NCI-H1694 treated with DMSO at 0.1 percent for 48 hours (cell line): Measurements from ENCODE around the gene IAPP.
"Not testable (repeated sequence)": the region's sequence is repeated elsewhere in the genome, so short reads cannot be mapped to it uniquely, and the experiment has no call there.

Source experiments
- DNase-seq: peaks from one replicate; lab custom pipeline; 2025; lab: John Stamatoyannopoulos, UW

Gene IAPP

DNA sequence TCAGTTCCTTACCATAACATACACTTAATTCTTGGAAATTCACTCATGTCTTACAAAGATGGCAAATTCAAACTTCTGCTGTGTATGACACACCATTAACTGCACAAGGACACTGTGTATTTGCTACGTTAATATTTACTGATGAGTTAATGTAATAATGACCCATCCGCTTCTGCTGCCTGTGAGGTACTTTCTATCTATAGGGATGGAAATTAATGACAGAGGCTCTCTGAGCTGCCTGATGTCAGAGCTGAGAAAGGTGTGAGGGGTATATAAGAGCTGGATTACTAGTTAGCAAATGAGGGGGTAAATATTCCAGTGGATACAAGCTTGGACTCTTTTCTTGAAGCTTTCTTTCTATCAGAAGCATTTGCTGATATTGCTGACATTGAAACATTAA is at the start of gene IAPP:
Gene IAPP (plus strand): TSS at position 301 of the 400 bp plus-strand sequence. CDS start 450 bp downstream, outside the sequence.
- DNase-seq = no peak

DNA sequence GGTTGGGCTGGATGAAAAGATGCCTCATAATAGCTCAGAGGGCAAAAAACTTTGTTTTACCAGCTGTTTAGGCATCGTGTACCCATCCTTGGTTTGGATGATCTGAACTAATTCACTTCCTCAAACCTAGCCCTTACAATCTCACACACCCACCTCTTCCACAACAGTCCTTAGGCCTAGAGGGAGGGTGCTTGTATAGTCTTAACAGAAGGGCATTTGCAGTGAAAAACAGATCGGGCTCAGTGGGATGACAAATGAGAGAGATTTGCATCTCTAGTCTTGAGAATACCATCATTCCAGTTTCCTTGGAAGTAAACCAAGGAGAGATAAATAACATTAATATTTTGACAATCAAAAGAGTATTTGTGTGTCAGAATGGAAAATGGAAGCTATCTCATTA is 49.0 kb upstream of the IAPP start:
- DNase-seq = no peak

DNA sequence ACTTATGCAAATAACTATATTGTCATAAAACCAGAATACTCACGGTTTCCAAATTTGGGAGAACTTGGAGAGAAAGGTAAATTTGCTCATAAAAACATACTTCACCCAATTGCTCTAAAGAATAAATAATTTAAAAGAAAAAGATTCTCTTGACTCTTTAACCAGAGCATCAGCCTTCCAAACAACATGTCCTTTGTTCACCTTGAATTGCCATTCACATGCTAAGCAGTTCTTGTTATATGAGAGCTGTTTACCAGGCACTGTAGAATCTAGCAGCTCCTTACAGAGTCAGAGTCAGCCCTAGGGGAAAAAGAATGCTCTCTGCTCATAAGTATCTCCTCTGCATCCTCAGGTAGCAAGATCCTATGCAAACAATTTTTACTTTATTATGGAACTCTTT is 48.2 kb upstream of the IAPP start:
- DNase-seq = no peak

DNA sequence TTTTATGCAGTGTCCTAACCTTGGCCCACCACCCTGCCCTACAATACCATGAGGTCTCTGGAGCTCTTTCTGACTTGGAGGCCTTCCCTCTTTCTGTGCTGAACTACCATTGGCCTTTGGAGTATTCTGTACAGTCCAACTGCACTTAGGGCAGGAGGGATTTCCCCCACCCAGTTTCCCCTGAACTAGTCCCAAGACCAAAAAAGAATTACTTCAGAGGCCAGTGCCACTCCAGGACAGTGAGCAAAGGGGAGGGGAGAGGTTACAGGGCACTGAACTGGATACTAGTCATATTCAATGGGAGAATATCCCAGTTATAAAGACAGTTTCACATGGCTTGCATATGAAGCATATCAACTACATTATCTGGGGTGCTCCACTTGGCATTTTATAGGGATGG is 44.1 kb upstream of the IAPP start:
- DNase-seq = no peak

DNA sequence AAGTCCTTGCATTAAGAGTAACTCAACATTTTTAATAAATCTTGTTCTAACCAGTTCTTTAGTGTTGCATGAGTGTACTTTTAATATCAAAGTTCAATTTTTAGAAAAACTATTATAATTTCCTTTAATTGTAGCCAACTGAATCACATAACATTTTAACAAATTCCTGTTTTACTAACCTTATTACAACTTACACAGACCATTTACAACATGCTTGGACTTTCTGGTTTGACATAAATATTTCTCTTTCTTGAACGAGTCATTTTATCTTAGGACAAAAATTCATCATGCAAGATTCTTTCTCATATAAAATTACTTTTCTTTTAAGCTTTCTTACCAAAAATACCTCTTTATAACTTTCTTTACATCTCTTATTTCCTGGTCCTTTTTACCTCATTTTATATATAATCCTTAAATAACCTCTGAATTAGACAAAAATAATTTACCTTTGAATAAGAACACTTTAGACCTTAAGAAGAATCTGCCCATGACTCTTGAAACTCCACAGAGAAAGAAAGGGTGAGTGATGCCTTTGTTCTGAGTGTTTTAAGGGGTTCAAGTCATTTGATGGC is 41.9 kb upstream of the IAPP start:
- no peak for DNase-seq

DNA sequence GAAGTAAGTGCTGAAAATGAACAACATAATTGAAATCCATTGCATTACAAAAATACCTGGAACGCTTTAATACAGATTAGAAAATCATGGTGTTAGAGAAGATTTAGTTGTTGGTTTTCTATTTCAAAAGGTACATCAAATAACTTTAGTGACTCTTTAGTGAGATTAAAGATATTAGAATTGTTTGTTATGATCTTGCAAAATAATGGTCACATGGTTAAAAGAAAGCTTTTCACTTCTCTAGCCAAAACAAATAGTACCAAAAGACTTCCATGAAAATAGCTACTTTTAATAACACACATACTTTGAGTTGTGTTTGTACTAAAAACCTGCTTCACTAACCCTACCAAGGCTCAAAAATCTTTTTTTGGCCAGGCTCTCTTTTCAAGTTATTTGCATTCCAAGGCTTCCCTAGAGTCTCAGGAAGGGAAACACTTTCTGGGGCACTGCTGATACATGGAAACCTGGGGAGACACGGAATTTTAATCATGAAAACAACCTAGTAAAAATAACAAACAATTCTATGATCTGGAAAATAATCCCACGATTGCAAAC is 37.9 kb upstream of the IAPP start, which contains the start of gene SLCO1A2:
Gene SLCO1A2 (minus strand): TSS at position 147 of the 555 bp plus-strand sequence. CDS start 270 bp downstream, outside the sequence.
- no peak for DNase-seq

DNA sequence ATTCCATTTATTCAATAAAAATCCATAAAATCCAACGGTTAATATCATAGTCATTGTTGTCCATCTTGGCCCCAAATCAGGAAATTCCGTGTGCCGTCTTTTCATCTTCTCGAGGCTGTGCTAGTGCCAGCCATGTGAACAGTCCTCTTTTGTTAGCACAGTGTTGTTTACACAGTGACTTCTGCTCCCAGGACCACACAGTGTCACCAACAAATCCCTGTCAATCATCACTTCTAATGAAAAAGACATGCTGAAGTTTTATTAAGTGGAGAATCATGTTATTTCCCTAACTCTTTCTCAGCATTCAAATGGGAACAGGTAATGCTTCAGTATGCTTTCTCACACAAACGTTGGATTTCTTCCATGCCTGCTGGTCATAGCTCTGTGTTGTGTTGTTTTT is 36.0 kb upstream of the IAPP start:
- DNase-seq = no peak

DNA sequence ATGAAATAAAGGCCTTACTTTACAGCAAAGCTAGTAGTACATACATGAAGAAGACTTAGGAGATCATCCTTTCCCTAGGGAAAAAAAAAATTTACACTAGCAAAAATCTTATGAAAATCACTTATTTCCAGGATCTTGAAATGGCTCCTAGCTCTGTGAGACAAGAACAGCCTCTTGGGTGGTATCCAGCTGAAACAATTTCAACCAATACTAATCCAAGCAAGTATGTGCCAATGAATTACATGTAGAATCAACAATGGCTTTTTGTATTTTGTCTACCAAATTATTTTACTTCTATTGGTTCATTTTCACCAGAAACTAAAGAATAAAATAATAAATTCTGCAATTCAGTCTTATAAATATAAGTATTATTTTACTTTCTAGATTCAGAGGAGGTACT is 35.2 kb upstream of the IAPP start:
- DNase-seq = no peak

DNA sequence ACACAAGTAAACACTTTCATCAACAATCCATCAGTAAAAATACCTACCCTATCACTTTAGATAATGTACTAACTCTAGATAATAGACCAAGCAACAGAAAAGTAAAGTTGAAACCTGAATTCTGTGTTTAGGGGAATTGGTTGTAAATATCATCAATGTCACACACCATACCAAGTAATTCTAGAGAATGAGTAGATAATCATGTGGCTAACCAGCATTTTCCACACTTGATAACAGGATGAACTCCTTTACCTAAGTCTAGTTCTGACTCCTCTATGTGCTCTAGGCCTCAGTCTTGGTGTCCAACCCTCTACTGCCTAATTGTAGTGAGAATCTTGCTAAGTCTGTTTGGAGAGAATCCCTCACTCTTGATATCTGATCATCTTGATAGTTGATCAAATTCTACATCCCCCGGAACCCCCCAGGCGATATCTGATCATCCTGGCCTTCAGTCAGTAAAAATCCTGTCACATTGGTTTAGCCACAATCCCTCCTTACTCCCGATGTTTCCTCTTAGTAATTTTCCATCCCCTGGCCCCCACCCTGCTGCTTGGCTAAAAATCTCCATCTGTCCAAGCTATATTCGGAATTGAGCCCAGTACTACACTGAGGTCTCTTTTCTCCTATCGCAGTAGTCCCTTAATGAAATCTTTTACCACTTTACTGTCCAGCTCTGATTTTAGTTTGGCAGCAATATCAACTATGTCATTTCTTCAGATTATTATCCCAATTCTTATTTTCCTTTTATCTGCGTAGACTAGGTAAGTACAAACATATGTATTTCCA is 34.5 kb upstream of the IAPP start:
- no peak for DNase-seq

DNA sequence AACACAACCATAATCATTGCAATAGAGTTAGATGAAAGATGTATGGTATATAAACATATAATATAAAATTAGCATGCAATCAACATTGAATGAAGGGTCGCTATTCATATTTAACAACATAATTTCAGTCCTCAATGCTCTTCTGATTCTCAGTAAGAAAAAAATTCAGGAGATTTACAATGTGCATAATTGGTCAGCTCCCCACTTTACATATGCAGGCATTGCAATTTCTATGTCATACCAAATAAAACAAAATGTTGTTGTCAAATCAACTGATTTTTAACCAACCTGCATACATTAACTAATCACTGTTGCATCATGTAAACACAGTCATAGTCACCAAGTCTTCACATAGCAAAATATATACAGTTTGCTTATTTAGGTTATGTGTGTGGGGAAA is 32.8 kb upstream of the IAPP start:
- DNase-seq = no peak

DNA sequence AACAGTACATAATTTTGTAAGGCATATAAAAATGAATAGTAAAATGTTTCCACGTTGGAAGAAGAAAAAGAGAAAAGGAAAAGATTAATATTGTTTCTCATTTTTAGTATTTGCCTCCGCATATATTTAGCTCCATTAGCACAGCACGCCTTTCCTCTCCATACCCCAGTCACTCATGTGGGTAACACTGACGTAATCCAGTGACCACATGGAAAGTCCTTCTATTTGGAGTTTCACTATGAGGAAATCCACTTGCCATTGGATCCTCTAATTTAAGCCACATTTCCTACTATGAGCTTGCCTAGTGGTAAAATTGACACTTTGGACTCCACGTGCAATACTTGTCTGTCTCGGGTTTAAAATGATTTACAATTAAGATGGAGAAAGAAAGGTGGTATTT is 32.3 kb upstream of the IAPP start:
- DNase-seq = no peak

DNA sequence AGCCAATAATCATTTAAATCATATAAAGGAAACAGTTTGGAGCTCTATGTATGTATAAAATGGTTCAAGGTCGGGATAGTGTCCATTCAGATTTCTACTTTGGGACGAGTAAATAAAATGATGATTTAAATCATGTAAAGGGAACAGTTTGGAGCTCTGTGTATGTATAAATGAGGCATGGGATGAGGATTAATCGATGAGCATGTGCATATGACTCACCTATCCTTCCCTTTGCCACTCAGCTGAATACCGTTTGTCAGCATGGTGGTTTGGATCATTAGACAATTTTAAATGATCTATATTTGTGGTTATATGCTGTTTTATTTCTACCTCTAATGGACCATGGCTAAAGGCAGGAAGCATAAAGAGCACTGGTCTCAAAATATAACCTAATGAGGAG is 30.9 kb upstream of the IAPP start:
- no peak for DNase-seq

DNA sequence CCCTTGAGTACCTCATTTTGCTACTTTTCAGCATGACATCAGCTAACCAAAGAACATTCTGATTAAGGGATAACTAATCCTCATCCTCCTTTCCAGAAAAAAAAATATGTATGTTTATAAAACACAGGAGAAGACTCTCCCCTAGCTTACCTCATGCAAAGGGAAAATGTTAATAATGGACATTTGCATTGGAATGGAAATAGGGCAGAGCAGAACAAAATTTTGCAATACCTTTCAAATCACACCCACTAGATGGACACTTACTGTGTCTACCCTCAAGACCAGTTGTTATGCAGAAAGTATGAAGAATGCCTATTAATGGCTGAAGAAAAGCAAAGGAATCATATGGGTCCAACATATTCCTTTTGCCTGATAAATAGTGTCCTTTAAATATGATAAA is 29.1 kb upstream of the IAPP start:
- no peak for DNase-seq

DNA sequence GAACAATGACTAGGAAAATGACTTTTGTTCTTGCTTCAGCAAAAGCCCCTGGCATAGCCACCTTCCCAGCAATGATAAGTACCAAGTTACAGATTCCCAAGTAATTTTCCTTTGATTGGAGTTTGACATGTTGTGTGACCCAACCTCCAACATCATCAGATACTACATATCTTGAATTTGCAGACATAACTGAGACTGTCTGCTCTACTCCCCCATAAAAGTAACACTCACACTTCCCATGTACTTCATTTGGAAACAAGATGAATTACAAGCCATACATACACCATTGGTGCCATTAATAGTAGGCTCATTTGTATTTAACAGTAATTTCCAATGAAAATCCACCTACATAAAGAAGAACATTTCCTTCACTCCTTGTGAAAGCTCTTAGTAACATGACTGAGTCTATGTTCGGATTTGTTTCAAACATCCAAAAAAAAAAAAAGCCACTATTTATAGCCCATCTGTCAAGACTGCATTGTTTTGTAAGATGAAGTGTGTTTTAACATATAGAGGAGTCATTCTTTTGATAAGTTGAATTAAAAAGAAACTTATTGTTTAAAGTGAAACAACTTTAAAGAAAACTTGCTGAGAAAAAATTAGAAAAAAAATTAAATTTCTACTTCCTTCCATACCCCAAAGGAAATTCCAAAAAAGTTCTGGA is 26.0 kb upstream of the IAPP start:
- DNase-seq = no peak

DNA sequence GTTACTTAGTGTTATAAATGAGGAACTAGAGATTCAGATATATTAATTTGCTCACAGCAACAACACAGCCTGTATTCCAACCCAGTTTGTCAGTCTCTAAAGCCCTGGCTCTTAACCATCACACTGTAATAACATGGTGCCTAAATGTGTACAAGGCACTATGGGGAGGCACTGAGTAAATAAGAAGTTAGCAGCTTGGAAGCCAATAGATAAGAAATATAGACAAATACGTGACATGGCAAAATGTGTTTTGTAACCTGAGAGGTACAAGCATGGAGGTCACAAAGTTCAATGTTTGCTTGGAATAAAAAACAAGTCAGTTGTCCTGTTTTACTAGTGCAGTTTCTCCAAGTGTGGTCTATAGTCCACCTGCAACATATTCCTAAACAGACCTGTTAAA is 21.7 kb upstream of the IAPP start:
- no peak for DNase-seq

DNA sequence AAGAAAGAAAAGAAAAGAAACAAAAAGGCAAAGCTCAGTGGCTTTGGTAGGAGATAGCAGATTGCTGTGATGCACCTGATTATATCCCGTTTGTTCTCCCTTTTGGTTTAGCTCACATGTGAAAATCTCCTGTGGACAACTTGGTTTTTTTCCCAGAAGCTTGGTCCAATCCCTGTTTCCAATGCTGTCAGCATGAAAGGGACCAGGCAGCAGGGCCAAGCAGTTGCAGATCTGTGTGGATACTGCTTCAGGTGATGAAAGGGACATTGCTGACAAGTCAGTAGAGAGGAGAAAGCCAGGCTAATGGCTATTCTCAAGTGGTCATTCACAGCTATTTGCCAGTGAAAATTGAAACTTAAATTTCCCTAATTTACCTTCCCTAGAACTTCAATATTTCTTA is 19.2 kb upstream of the IAPP start:
- DNase-seq = no peak

DNA sequence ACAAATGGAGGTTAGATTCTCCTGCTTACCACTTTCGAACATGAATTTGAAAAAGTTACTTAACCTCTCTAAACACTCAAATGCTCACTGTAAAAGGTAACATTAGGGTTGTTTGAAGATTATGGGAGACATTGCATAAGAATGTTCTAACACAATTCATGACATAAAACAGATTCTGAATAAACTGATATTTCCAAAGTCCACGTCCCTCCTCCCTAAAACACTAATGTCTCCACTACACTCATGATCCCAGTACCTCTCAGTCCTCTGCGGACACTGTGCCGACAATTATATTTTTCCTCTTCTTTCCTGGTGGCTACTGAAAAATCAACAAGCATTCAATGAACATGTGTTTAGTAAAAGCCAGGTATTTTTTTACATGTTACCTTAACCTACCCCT is 18.8 kb upstream of the IAPP start:
- DNase-seq = no peak

DNA sequence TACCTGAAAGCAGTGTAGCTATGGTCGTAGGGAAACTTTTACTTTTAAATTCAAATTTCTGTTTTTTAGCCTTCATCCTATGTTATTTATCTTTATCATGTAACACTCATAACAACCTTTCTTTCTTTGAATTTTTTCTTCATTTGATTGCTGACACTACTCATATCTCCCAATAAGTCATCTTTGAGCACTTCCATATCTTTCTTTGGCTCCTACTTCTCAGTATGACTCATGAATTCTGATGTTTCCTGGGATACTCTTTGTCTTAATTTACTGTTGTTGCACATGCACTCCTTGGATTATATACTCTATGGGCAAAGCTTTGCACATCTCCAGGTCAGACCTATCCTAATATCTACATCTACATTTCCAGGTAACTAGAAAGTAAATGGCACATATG is 18.1 kb upstream of the IAPP start:
- DNase-seq = no peak

DNA sequence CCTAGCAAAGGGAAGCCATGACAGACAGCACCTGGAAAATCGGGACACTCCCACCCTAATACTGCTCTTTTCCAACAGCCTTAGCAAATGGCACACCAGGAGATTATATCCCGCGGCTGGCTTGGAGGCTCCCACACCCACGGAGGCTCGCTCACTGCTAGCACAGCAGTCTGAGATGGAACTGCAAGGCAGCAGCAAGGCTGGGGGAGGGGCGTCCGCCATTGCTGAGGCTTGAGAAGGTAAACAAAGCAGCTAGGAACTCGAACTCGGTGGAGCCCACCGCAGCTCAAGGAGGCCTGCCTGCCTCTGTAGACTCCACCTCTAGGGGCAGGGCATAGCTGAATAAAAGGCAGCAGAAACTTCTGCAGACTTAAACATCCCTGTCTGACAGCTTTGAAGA is 12.1 kb upstream of the IAPP start:
- not testable (repeated sequence) for DNase-seq

DNA sequence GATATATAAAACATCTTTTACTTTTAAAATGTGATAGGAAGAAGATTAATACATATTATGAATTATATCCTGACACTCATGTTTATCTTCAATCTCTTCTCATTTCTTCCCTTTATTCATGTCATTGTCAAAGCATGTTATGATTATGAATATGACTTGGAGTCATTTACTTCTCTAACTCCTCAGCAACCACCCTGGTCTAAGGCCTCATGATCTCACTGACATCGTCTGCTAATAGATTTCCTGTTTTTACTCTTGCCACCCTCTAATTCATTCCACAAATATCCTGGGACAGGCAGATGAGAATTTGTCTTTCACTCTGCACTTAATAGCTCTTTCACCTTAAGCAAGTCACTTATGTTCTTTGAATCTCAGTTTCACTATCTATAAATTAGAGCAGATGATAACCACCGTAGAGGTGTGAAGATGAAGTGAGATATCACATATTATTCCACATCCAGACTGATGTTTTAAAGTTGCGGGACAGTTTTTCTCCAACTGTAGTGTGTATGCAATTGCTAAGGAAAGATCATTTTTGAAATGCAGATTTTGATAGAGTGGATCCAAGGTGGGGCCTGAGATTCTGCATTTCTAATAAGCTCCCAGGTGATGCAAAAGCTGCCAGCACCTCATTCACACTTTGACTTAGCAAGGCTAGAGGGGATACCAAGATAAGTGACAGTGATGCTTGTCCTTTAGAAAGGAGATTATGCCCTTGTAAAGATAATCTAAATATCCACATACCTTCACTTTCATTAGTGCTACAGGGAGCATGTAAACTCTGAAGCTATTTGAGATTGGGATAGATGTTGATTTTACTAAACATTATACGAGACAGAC is 3.3 kb upstream of the IAPP start:
- DNase-seq = no peak

DNA sequence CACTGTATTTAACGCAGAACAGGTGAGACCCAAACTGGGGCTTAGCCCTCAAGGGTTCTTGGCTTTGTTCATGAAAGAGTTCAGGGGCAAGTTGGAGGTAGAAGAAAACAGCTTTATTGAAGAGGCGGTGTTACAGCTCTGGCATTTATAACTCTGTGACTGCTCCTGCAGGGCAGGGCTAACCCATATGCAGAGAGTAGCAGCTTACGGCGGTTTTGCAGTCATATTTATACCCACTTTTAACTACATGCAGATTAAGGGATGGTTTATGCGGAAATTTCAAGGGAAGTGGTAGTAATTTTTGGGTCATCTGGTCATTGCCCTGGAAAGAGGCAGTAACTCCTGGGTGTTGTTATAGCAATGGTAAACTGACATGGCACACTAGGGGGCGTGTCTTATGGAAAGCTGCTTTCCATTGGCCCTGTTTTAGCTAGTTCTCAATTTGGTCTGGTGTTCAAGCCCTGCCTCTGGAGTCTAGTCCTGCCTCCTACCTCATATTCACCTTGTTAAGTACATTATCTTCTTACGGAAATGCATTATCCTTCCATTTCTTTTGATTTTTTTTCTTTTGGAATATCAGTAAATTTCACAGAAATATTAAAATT is 1.8 kb upstream of the IAPP start:
- no peak for DNase-seq

DNA sequence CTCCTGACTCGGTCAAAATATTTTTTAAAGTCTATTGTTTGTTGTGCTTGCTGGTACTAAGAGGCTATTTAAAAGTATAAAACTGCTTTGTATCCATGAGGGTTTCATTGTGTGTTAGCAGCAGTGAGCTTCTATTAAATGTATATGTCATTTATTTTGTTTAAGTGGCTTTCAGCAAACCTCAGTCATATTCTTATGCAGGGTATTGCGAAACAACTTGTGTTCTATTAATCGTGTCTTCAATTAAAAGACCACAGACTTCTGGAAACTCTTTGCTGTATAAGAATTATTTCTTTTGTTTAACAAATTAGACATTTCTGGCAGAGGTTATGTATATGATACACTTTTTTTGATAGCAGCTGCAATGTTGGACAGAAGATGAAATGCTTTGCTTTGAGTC is 6.5 kb downstream of the IAPP start:
- no peak for DNase-seq
